ENCODE results near the gene CRLF2. TPM values are rescaled to one million over a fixed set of nuclear protein-coding genes. Genes with fewer than 3 reads are reported as not detected.
A peak's percentile ranks its signal among the peaks of the same experiment; 100 is the strongest.
"Not testable (repeated sequence)": the region's sequence is repeated elsewhere in the genome, so short reads cannot be mapped to it uniquely, and the experiment has no call there.

The CRLF2 gene
- polyA plus RNA-seq, 4 donors, result 0.33 TPM; not detected in 3

- no peak for FAIRE-seq
- no peaks in the 10 kb centered on the region for H3K36me3 ChIP-seq (ENCODE audit: control insufficient read depth in 3 of 3, insufficient read depth in 2 of 3, low read depth in 1 of 3, low read length in 3 of 3)
- H3K4me1 ChIP-seq (ENCODE audit: control insufficient read depth in 3 of 3, insufficient read depth in 2 of 3, low read depth in 1 of 3, low read length in 2 of 3), result no peaks in the 10 kb centered on the region
- no peak overlapping the region for H3K27ac ChIP-seq (ENCODE audit: low read depth in 1 of 3, low read length in 2 of 3)
- no peaks in the 10 kb centered on the region for H3K27me3 ChIP-seq (ENCODE audit: control insufficient read depth in 3 of 3, insufficient read depth in 3 of 3, low read length in 3 of 3)
- peak; percentile 49 to 73 for DNase-seq
- WGBS, 3 donors, result 1 to 3% (median 1%) methylated on average over 33 of the region's 33 CpGs
- H3K4me3 ChIP-seq (ENCODE audit: low read depth in 1 of 3, low read length in 3 of 3), result no peak overlapping the region
- H3K9me3 ChIP-seq (ENCODE audit: control insufficient read depth in 2 of 2, insufficient read depth in 1 of 2, low read depth in 1 of 2, low read length in 1 of 2), result no peaks in the 10 kb centered on the region
These were observed 6.5 kb downstream of the CRLF2 start for GRCh38 chrX:1205681-1206611.

- DNase-seq, result no peak
- H3K27me3 ChIP-seq (ENCODE audit: control insufficient read depth in 3 of 3, insufficient read depth in 3 of 3, low read length in 3 of 3), result no peaks in the 10 kb centered on the region
- FAIRE-seq, result no peak
- WGBS, 3 donors, result 88 to 94% (median 92%) methylated on average over 21 of the region's 21 CpGs
- H3K9me3 ChIP-seq (ENCODE audit: control insufficient read depth in 2 of 2, insufficient read depth in 1 of 2, low read depth in 1 of 2, low read length in 1 of 2), result peaks cover 0 to 2% of the 10 kb centered on the region in 2 donors
- H3K27ac ChIP-seq (ENCODE audit: low read depth in 1 of 3, low read length in 2 of 3), result no peak overlapping the region
- H3K36me3 ChIP-seq (ENCODE audit: control insufficient read depth in 3 of 3, insufficient read depth in 2 of 3, low read depth in 1 of 3, low read length in 3 of 3), result no peaks in the 10 kb centered on the region
- no peak overlapping the region for H3K4me3 ChIP-seq (ENCODE audit: low read depth in 1 of 3, low read length in 3 of 3)
- H3K4me1 ChIP-seq (ENCODE audit: control insufficient read depth in 3 of 3, insufficient read depth in 2 of 3, low read depth in 1 of 3, low read length in 2 of 3), result no peaks in the 10 kb centered on the region
These were observed 10.2 kb downstream of the CRLF2 start for GRCh38 chrX:1202251-1202650.

- no peaks in the 10 kb centered on the region for H3K36me3 ChIP-seq (ENCODE audit: control insufficient read depth in 3 of 3, insufficient read depth in 2 of 3, low read depth in 1 of 3, low read length in 3 of 3)
- no peak for DNase-seq
- peaks cover 0 to 7% of the 10 kb centered on the region in 2 donors for H3K9me3 ChIP-seq (ENCODE audit: control insufficient read depth in 2 of 2, insufficient read depth in 1 of 2, low read depth in 1 of 2, low read length in 1 of 2)
- no peak for FAIRE-seq
- no peaks in the 10 kb centered on the region for H3K27me3 ChIP-seq (ENCODE audit: control insufficient read depth in 3 of 3, insufficient read depth in 3 of 3, low read length in 3 of 3)
- no peak overlapping the region for H3K27ac ChIP-seq (ENCODE audit: low read depth in 1 of 3, low read length in 2 of 3)
- no peaks in the 10 kb centered on the region for H3K4me1 ChIP-seq (ENCODE audit: control insufficient read depth in 3 of 3, insufficient read depth in 2 of 3, low read depth in 1 of 3, low read length in 2 of 3)
- WGBS, 3 donors, result 78 to 81% (median 80%) methylated on average over 10 of the region's 10 CpGs
- no peak overlapping the region for H3K4me3 ChIP-seq (ENCODE audit: low read depth in 1 of 3, low read length in 3 of 3)
These were observed 16.0 kb downstream of the CRLF2 start for GRCh38 chrX:1196436-1196835.

GRCh38 chrX:1192196-1192595 is 20.3 kb downstream of the CRLF2 start:
- H3K4me1 ChIP-seq (ENCODE audit: control insufficient read depth in 3 of 3, insufficient read depth in 2 of 3, low read depth in 1 of 3, low read length in 2 of 3); H3K27me3 ChIP-seq (ENCODE audit: control insufficient read depth in 3 of 3, insufficient read depth in 3 of 3, low read length in 3 of 3); H3K4me3 ChIP-seq (ENCODE audit: low read depth in 1 of 3, low read length in 3 of 3); H3K27ac ChIP-seq (ENCODE audit: low read depth in 1 of 3, low read length in 2 of 3); FAIRE-seq; H3K36me3 ChIP-seq (ENCODE audit: control insufficient read depth in 3 of 3, insufficient read depth in 2 of 3, low read depth in 1 of 3, low read length in 3 of 3); DNase-seq: not testable (repeated sequence)
- peaks cover 0 to 11% of the 10 kb centered on the region in 2 donors for H3K9me3 ChIP-seq (ENCODE audit: control insufficient read depth in 2 of 2, insufficient read depth in 1 of 2, low read depth in 1 of 2, low read length in 1 of 2)
- WGBS, 3 donors, result 77 to 91% (median 90%) methylated on average over 7 of the region's 8 CpGs

- 82 to 86% (median 84%) methylated on average over 18 of the region's 18 CpGs for WGBS, 3 donors
These were observed 21.8 kb downstream of the CRLF2 start for GRCh38 chrX:1190596-1191145.

GRCh38 chrX:1185561-1185960 is 26.9 kb downstream of the CRLF2 start:
- H3K9me3 ChIP-seq (ENCODE audit: control insufficient read depth in 2 of 2, insufficient read depth in 1 of 2, low read depth in 1 of 2, low read length in 1 of 2), result peaks cover 0 to 5% of the 10 kb centered on the region in 2 donors
- no peak overlapping the region for H3K4me3 ChIP-seq (ENCODE audit: low read depth in 1 of 3, low read length in 3 of 3)
- no peaks in the 10 kb centered on the region for H3K36me3 ChIP-seq (ENCODE audit: control insufficient read depth in 3 of 3, insufficient read depth in 2 of 3, low read depth in 1 of 3, low read length in 3 of 3)
- no peak overlapping the region for H3K27ac ChIP-seq (ENCODE audit: low read depth in 1 of 3, low read length in 2 of 3)
- WGBS, 3 donors, result 84 to 91% (median 84%) methylated on average over 10 of the region's 10 CpGs
- no peaks in the 10 kb centered on the region for H3K4me1 ChIP-seq (ENCODE audit: control insufficient read depth in 3 of 3, insufficient read depth in 2 of 3, low read depth in 1 of 3, low read length in 2 of 3)
- no peaks in the 10 kb centered on the region for H3K27me3 ChIP-seq (ENCODE audit: control insufficient read depth in 3 of 3, insufficient read depth in 3 of 3, low read length in 3 of 3)
- DNase-seq, result no peak
- no peak for FAIRE-seq

More at GRCh38 chrX:1190596-1191145, 21.8 kb downstream of the CRLF2 start:
- Histone ChIP-seq H3K36me3 (ENCODE audit: control insufficient read depth in 3 of 3, insufficient read depth in 2 of 3, low read depth in 1 of 3, low read length in 3 of 3) (no peaks in the 10 kb centered on the region), H3K4me1 (ENCODE audit: control insufficient read depth in 3 of 3, insufficient read depth in 2 of 3, low read depth in 1 of 3, low read length in 2 of 3) (no peaks in the 10 kb centered on the region), H3K27me3 (ENCODE audit: control insufficient read depth in 3 of 3, insufficient read depth in 3 of 3, low read length in 3 of 3) (no peaks in the 10 kb centered on the region), H3K27ac (ENCODE audit: low read depth in 1 of 3, low read length in 2 of 3) (no peak overlapping the region), H3K4me3 (ENCODE audit: low read depth in 1 of 3, low read length in 3 of 3) (no peak overlapping the region), H3K9me3 (ENCODE audit: control insufficient read depth in 2 of 2, insufficient read depth in 1 of 2, low read depth in 1 of 2, low read length in 1 of 2) (peaks cover 0 to 11% of the 10 kb centered on the region in 2 donors)
- DNase-seq (no peak), FAIRE-seq (no peak)

- no peaks in the 10 kb centered on the region for H3K36me3 ChIP-seq (ENCODE audit: control insufficient read depth in 3 of 3, insufficient read depth in 2 of 3, low read depth in 1 of 3, low read length in 3 of 3)
- H3K4me1 ChIP-seq (ENCODE audit: control insufficient read depth in 3 of 3, insufficient read depth in 2 of 3, low read depth in 1 of 3, low read length in 2 of 3), result no peaks in the 10 kb centered on the region
- no peak overlapping the region for H3K27ac ChIP-seq (ENCODE audit: low read depth in 1 of 3, low read length in 2 of 3)
- H3K9me3 ChIP-seq (ENCODE audit: control insufficient read depth in 2 of 2, insufficient read depth in 1 of 2, low read depth in 1 of 2, low read length in 1 of 2), result peaks cover 0 to 3% of the 10 kb centered on the region in 2 donors
- no peak for DNase-seq
- FAIRE-seq, result no peak
- 61 to 75% (median 68%) methylated on average over 4 of the region's 4 CpGs for WGBS, 3 donors
- no peak overlapping the region for H3K4me3 ChIP-seq (ENCODE audit: low read depth in 1 of 3, low read length in 3 of 3)
- H3K27me3 ChIP-seq (ENCODE audit: control insufficient read depth in 3 of 3, insufficient read depth in 3 of 3, low read length in 3 of 3), result no peaks in the 10 kb centered on the region
These were observed 30.2 kb downstream of the CRLF2 start for GRCh38 chrX:1182211-1182610.

- not testable (repeated sequence) for DNase-seq; H3K9me3 ChIP-seq (ENCODE audit: control insufficient read depth in 2 of 2, insufficient read depth in 1 of 2, low read depth in 1 of 2, low read length in 1 of 2); H3K4me1 ChIP-seq (ENCODE audit: control insufficient read depth in 3 of 3, insufficient read depth in 2 of 3, low read depth in 1 of 3, low read length in 2 of 3); H3K4me3 ChIP-seq (ENCODE audit: low read depth in 1 of 3, low read length in 3 of 3); H3K27ac ChIP-seq (ENCODE audit: low read depth in 1 of 3, low read length in 2 of 3); H3K36me3 ChIP-seq (ENCODE audit: control insufficient read depth in 3 of 3, insufficient read depth in 2 of 3, low read depth in 1 of 3, low read length in 3 of 3); FAIRE-seq; H3K27me3 ChIP-seq (ENCODE audit: control insufficient read depth in 3 of 3, insufficient read depth in 3 of 3, low read length in 3 of 3)
- WGBS, 3 donors, result 79 to 88% (median 82%) methylated on average over 14 of the region's 14 CpGs
These were observed 30.8 kb downstream of the CRLF2 start for GRCh38 chrX:1181661-1182060.
